GM21825 (cell line): ENCODE results near the gene TMEM91.

Experiments
- ATAC-seq: cut with Tn5 transposase; IDR thresholded peaks from one replicate; pipeline ENCODE4 v1.9.1; 2021; ENCODE audit warnings: mild to moderate bottlenecking, moderate library complexity; ENCODE audit not compliant: unreplicated experiment

TMEM91 gene

GRCh38 chr19:41409288-41409687 lies 33.0 kb downstream of the TMEM91 start:
- no peak for ATAC-seq

- ATAC-seq: no peak
Measured at GRCh38 chr19:41410336-41411054, 34.2 kb downstream of the TMEM91 start.

DNA sequence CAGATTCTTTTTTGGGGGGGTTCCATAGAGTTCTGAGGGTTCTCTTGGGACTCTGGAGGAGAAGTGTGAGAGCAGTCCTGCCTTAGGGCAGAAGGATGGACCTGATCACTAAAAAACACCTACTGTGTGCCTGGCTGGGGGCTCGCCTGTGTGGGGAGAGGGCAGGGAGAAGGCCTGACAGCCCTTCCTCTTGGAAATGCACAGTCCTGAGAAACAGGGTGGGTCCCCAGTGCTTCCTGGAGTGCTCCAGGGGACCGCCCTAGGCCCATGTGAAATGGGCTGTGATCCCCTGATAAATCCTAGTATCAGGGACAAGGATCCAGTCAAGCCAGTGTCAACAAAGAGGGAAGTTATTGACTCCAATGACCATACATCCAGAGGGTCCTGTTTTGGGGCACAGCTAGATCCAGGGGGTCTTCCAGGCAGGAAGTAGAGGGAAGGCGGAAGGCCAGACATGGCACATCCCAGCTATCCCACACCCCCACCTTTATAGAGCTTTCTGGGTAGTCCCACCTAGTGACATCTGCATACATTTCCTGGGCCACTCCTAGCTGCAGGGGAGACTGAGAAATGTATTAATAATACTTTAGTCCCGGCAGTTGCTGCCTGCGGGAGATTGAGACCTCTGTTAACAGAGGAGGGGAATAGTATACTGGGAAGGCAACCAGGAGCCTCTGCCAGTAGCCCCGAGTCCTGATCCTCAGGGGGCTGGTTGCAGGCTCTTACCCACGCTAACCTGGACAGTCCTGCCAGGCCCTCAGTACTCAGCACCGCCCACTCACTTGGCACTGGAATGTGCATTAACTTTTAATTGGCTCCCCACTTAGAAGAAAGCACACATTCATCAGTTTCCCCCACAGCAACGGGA lies 35.0 kb downstream of the TMEM91 start:
- no peak for ATAC-seq

- no peak for ATAC-seq
Measured at GRCh38 chr19:41411968-41412265, 35.6 kb downstream of the TMEM91 start.

GRCh38 chr19:41412953-41413352 lies 36.6 kb downstream of the TMEM91 start:
- ATAC-seq: no peak

GRCh38 chr19:41413947-41414346 lies 37.6 kb downstream of the TMEM91 start:
- no peak for ATAC-seq

DNA sequence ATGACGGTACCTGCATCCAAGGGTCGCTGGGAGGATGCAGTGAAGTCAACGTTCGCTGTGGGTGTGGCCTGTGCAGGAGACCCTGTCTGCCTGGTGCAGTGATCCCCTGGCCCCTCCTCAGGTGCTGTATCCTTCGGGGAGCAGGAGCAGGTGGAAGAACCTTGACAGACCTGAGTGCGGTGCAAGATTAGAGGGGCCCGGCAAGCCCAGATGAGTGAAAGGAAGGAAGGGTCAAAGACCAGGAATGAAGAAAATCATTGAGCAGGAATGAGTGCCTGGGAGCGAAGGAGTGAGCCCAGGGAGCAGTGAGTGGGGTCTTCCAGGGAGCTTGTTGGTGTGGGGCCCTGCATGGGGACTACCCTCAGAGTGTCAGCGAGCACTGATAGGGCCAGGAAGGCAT lies 38.1 kb downstream of the TMEM91 start:
- ATAC-seq: no peak

DNA sequence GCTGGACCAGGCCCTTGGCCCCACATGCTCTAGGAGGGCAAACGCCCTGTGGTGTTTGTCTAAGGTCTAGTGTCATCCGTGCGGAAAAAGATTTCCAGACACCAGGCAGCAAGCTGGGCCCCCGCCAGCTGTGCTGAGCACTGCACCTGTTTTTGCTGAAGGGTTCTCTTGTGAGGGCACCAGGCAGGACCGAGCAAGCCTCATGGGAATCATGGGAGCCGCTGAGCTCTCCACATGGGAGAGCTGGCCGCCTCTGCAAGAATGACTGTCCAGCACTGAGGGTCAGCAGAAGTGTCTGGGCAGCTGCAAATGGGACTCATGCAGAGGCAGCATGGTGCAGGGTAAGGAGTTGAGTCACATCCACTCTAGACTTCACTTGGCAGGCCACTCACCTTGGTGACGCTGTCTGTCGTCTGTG lies 38.8 kb downstream of the TMEM91 start:
- ATAC-seq: no peak

GRCh38 chr19:41416194-41416674 lies 39.9 kb downstream of the TMEM91 start:
- ATAC-seq: no peak

DNA sequence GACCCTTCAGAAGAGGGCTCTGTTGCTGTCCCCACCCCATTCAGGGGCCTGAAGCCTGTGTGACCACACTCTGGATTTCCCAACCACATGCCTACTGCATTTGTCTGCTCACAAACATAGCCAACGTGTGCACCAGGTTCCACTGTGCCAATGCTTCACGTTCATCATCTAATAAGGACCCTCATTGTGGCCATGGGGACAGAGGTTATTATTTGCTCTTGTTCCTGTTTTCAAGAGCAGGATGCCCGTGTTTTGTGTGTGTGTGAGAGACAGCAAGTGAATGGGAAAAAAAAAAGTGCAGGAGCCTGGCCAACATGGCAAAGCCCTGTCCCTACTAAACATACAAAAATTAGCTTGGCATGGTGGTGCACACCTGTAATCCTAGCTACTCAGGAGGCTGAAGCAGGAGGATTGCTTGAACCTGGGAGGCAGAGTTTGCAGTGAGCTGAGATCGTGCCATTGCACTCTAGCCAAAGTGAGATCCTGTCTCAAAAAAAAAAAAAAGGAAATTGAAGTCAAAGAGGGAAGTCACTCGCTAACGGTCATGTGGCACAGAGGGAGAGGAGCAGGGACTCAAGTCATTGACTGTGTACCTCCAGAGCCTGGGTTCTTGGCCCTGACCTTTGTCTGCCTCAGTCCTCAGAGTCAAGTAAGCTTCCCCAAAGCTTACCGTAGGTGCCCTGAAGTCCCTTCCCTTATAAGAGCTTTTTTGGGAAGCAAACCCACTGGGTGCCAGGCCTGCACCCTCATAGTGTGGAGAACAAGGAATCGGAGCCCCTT lies 44.0 kb downstream of the TMEM91 start:
- ATAC-seq: no peak

GRCh38 chr19:41421314-41421713 lies 45.0 kb downstream of the TMEM91 start:
- no peak for ATAC-seq

DNA sequence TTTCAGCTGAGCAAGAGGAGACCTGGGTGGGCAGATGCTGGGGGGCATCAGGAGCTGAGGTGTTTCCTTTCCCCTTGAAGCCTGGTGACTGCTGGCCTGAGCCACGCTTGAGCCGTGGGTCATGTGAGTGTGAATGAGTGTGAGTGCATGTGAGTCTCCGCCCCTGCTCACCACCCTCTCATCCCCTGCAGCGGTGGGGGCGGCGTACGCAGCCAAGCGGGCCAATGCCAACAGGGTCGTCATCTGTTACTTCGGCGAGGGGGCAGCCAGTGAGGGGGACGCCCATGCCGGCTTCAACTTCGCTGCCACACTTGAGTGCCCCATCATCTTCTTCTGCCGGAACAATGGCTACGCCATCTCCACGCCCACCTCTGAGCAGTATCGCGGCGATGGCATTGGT lies 45.6 kb downstream of the TMEM91 start:
- ATAC-seq: no peak

- no peak for ATAC-seq
Measured at GRCh38 chr19:41422456-41422855, 46.1 kb downstream of the TMEM91 start.

- no peak for ATAC-seq
Measured at GRCh38 chr19:41422955-41423354, 46.6 kb downstream of the TMEM91 start.

- no peak for ATAC-seq
Measured at GRCh38 chr19:41424335-41425173, 48.2 kb downstream of the TMEM91 start.

- no peak for ATAC-seq
Measured at GRCh38 chr19:41425174-41426115, 49.1 kb downstream of the TMEM91 start.

- ATAC-seq: no peak
Measured at GRCh38 chr19:41426116-41426841, 49.9 kb downstream of the TMEM91 start.

GRCh38 chr19:41426952-41427646 lies 50.8 kb downstream of the TMEM91 start, which contains the start of gene B3GNT8:
TSS of gene B3GNT8 (minus strand) at chr19:41427374. CDS start at chr19:41426778, 596 bp downstream.
- no peak for ATAC-seq
